Epithelial cell of esophagus (primary cell): Measurements from ENCODE around the gene FRYL.
"Not testable (repeated sequence)": the region's sequence is repeated elsewhere in the genome, so short reads cannot be mapped to it uniquely, and the experiment has no call there.

Source experiments
- DNase-seq: peaks from one replicate; pipeline ENCODE4 v3.0.0; 2010; ENCODE audit warnings: low read depth
- H3K4me3 ChIP-seq: 2 replicates; pipeline ENCODE4 v1.5.1; 2011; ENCODE audit warnings: mild to moderate bottlenecking, low read length, control low read depth
- TF ChIP-seq, protein P1 (sequence below): IDR thresholded peaks from 2 replicates; pipeline ENCODE4 v1.5.1; 2011; ENCODE audit warnings: low read depth, mild to moderate bottlenecking, low read length, control low read depth, inconsistent platforms; ENCODE audit not compliant: insufficient read depth; ENCODE audit errors: missing control alignments

Gene FRYL

DNA sequence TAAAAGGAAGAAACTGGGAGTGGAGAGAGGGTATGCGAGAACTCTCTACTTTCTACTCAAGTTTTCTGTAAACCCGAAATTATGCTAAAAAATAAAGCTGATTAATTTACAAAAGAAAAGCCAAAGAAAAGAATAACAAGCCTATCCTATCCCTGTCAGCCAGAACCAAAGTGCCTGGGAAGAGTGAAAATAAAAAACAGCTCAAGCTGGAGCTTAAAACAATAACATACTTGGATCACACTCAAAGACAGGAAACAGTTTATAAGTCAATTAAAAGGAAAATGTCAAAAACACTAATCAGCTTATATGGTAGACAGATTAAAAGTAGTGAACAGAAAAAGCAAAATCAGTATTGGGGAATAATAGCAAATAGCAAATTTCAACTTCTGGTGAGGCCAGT, 139.4 kb downstream of the FRYL start:
- TF ChIP-seq, protein P1, sequence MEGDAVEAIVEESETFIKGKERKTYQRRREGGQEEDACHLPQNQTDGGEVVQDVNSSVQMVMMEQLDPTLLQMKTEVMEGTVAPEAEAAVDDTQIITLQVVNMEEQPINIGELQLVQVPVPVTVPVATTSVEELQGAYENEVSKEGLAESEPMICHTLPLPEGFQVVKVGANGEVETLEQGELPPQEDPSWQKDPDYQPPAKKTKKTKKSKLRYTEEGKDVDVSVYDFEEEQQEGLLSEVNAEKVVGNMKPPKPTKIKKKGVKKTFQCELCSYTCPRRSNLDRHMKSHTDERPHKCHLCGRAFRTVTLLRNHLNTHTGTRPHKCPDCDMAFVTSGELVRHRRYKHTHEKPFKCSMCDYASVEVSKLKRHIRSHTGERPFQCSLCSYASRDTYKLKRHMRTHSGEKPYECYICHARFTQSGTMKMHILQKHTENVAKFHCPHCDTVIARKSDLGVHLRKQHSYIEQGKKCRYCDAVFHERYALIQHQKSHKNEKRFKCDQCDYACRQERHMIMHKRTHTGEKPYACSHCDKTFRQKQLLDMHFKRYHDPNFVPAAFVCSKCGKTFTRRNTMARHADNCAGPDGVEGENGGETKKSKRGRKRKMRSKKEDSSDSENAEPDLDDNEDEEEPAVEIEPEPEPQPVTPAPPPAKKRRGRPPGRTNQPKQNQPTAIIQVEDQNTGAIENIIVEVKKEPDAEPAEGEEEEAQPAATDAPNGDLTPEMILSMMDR: no peak
- H3K4me3 ChIP-seq: no peak overlapping the region
- DNase-seq: no peak

GRCh38 chr4:48640225-48640624, 139.9 kb downstream of the FRYL start:
- no peak for DNase-seq
- H3K4me3 ChIP-seq: no peak overlapping the region
- TF ChIP-seq, protein P1: no peak

DNA sequence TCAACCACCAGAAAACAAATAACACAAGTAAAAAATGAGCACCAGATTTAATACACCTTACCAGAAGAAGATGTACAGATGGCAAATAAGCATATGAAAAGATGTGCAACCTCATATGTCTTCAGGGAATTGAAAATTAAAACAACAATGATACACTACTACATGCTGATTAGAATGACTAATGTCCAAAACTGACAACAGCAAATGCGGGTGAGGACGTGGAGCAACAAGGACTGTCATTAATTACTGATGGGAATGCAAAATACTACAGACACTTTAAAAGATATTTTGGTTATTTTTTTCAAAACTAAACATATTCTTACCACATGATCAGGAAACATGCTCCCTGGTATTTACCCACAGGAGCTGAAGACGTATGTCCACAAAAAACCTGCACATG, 140.3 kb downstream of the FRYL start:
- H3K4me3 ChIP-seq: no peak overlapping the region
- DNase-seq: peak; percentile 40
- TF ChIP-seq, protein P1: no peak

DNA sequence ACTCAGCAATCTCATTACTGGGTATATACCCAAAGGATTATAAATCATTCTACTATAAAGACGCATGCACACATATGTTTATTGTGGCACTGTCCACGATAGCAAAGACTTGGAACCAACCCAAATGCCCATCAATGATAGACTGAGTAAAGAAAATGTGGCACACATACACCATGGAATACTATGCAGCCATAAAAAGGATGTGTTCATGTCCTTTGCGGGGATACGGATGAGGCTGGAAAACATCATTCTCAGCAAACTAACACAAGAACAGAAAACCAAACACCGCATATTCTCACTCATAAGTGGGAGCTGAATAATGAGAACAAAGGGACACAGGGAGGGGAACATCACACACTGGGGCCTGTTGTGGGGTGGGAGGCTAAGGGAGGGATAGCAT, 141.5 kb downstream of the FRYL start:
- not testable (repeated sequence) for DNase-seq, H3K4me3 ChIP-seq

- H3K4me3 ChIP-seq: no peak overlapping the region
- DNase-seq: no peak
- TF ChIP-seq, protein P1: no peak
Observed at GRCh38 chr4:48636911-48637310, 143.2 kb downstream of the FRYL start.

- DNase-seq: no peak
- TF ChIP-seq, protein P1: no peak
Observed at GRCh38 chr4:48635980-48636379, 144.1 kb downstream of the FRYL start.

GRCh38 chr4:48635310-48635709, 144.8 kb downstream of the FRYL start:
- peak; percentile 71 for DNase-seq
- TF ChIP-seq, protein P1: no peak
- H3K4me3 ChIP-seq: no peak overlapping the region

More at GRCh38 chr4:48635980-48636379, 144.1 kb downstream of the FRYL start:
- H3K4me3 ChIP-seq: no peak overlapping the region
